ENCODE measurements around the gene DESI1. TPM values are rescaled to one million over a fixed set of nuclear protein-coding genes. Genes with fewer than 3 reads are reported as not detected.

The DESI1 gene
- total and polyA plus RNA-seq, 2 of the 13 experiments (the other 11 are each of a cell fraction or from before 2014, with no cell fraction given): 21.6 to 29.2 TPM

DNA sequence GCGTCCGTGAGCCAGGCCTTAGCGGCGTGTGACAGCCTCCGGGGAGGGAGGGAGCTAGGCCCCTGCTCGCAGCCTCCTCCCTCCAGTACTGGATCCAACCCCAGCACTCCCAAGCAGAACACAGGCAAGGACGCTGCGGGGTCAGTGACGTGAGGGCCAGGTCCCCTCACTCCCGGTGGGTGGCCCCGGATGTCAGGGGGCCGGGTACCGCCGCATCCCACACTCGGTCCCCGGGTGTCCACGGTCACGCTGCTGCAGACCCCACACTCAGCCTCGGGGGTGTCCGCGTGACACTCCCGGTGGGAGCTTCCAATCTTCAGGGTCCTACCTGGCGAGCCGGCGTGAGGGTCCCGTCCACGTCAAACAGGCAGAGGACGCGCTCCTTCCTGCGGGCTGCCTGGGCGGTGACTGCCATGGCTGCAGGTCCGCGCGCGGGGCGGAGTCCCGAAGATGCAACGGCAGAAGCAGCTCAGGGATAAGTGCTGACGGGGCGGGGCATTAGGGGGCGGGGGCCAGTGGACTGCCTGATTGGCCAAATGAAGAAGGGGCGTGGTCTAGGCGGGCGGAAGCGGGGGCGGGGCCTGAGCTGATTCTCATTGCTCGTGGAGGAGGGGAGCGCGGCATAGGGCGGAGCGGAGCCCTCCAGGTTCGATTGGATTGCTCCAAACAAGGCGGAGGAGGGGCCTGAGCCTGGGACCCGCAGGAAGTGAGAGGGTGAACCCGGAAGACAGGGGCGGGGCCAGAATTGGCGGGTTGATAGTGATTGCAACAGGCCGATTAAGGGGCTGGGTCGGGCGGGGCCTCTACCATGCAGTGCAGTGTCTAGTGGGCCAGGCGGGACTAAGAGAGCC, 31.2 kb downstream of the DESI1 start, which contains the start of gene PMM1 (continued):
- TF ChIP-seq, protein P1, sequence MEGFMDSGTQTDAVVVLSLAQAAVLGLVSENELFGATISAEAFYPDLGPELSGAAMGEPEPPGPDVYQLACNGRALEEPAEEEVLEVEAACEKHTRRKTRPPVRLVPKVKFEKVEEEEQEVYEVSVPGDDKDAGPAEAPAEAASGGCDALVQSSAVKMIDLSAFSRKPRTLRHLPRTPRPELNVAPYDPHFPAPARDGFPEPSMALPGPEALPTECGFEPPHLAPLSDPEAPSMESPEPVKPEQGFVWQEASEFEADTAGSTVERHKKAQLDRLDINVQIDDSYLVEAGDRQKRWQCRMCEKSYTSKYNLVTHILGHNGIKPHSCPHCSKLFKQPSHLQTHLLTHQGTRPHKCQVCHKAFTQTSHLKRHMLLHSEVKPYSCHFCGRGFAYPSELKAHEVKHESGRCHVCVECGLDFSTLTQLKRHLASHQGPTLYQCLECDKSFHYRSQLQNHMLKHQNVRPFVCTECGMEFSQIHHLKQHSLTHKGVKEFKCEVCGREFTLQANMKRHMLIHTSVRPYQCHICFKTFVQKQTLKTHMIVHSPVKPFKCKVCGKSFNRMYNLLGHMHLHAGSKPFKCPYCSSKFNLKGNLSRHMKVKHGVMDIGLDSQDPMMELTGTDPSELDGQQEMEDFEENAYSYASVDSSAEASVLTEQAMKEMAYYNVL (CRISPR knock-in tag; IDR thresholded peaks at IDR 0.05; ENCODE audit: borderline replicate concordance): peak; percentile 60; the same call in 1 of the 2 replicates
- TF ChIP-seq, protein P2, sequence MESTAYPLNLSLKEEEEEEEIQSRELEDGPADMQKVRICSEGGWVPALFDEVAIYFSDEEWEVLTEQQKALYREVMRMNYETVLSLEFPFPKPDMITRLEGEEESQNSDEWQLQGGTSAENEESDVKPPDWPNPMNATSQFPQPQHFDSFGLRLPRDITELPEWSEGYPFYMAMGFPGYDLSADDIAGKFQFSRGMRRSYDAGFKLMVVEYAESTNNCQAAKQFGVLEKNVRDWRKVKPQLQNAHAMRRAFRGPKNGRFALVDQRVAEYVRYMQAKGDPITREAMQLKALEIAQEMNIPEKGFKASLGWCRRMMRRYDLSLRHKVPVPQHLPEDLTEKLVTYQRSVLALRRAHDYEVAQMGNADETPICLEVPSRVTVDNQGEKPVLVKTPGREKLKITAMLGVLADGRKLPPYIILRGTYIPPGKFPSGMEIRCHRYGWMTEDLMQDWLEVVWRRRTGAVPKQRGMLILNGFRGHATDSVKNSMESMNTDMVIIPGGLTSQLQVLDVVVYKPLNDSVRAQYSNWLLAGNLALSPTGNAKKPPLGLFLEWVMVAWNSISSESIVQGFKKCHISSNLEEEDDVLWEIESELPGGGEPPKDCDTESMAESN (CRISPR knock-in tag; conservative IDR thresholded peaks at IDR 0.05): peak; percentile 54; the same call in 1 of the 2 replicates
- TF ChIP-seq HNRNPUL1 (IDR thresholded peaks at IDR 0.05; ENCODE audit: low read depth, low read length) (no peak), U2AF1 (optimal IDR thresholded peaks at IDR 0.05; ENCODE audit: low read depth, low read length) (no peak), SRSF1 (optimal IDR thresholded peaks at IDR 0.05; ENCODE audit: low read depth, low read length) (no peak), MED13 (CRISPR knock-in tag; IDR thresholded peaks at IDR 0.05) (no peak), ERF (CRISPR knock-in tag; IDR thresholded peaks at IDR 0.05) (no peak), ZNF251 (CRISPR knock-in tag; IDR thresholded peaks at IDR 0.05) (no peak), PCBP1 (IDR thresholded peaks at IDR 0.05; ENCODE audit: borderline replicate concordance, low read depth, low read length) (peak; percentile 81; the same call in 1 of the 2 replicates), MBD4 (IDR thresholded peaks at IDR 0.05; ENCODE audit: borderline replicate concordance, low read length) (no peak), HOXA7 (CRISPR knock-in tag; IDR thresholded peaks at IDR 0.05) (no peak)
- TF ChIP-seq, protein P3, sequence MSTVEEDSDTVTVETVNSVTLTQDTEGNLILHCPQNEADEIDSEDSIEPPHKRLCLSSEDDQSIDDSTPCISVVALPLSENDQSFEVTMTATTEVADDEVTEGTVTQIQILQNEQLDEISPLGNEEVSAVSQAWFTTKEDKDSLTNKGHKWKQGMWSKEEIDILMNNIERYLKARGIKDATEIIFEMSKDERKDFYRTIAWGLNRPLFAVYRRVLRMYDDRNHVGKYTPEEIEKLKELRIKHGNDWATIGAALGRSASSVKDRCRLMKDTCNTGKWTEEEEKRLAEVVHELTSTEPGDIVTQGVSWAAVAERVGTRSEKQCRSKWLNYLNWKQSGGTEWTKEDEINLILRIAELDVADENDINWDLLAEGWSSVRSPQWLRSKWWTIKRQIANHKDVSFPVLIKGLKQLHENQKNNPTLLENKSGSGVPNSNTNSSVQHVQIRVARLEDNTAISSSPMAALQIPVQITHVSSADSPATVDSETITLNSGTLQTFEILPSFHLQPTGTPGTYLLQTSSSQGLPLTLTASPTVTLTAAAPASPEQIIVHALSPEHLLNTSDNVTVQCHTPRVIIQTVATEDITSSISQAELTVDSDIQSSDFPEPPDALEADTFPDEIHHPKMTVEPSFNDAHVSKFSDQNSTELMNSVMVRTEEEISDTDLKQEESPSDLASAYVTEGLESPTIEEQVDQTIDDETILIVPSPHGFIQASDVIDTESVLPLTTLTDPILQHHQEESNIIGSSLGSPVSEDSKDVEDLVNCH (CRISPR knock-in tag; IDR thresholded peaks at IDR 0.05): no peak
- TF ChIP-seq, protein P4, sequence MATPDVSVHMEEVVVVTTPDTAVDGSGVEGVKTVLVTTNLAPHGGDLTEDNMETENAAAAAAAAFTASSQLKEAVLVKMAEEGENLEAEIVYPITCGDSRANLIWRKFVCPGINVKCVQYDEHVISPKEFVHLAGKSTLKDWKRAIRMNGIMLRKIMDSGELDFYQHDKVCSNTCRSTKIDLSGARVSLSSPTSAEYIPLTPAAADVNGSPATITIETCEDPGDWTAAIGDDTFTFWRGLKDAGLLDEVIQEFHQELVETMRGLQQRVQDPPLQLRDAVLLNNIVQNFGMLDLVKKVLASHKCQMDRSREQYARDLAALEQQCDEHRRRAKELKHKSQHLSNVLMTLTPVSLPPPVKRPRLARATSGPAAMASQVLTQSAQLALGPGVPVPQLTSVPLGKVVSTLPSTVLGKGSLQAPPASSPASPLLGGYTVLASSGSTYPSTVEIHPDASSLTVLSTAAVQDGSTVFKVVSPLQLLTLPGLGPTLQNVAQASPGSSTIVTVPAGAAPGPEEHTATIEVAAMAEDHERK (CRISPR knock-in tag; IDR thresholded peaks at IDR 0.05; ENCODE audit: low read depth): no peak
- TF ChIP-seq, protein P5, sequence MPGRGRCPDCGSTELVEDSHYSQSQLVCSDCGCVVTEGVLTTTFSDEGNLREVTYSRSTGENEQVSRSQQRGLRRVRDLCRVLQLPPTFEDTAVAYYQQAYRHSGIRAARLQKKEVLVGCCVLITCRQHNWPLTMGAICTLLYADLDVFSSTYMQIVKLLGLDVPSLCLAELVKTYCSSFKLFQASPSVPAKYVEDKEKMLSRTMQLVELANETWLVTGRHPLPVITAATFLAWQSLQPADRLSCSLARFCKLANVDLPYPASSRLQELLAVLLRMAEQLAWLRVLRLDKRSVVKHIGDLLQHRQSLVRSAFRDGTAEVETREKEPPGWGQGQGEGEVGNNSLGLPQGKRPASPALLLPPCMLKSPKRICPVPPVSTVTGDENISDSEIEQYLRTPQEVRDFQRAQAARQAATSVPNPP (CRISPR knock-in tag; IDR thresholded peaks at IDR 0.05): no peak

All from HepG2 (cell line).